Mucosa of descending colon (tissue), 3 donors: ENCODE results near the gene THRAP3. TPM values are rescaled to one million over a fixed set of nuclear protein-coding genes. Genes with fewer than 3 reads are reported as not detected.

Experiments used
- ATAC-seq: fragments of 200-7000 bp; cut with Tn5 transposase; one replicate; pipeline ENCODE4 v1.9.1; 2020; ENCODE audit warnings: mild to moderate bottlenecking, moderate library complexity
- DNase-seq, 3 donors: peaks; one replicate each; pipeline ENCODE4 v3.0.0-alpha.2; 2020
- H3K36me3 ChIP-seq: fragments of 200-600 bp; one replicate; pipeline ENCODE4 v1.8.0; 2021; ENCODE audit warnings: low read depth, mild to moderate bottlenecking
- H3K4me1 ChIP-seq: fragments of 200-600 bp; one replicate; pipeline ENCODE4 v1.8.0; 2021; ENCODE audit warnings: low read depth, mild to moderate bottlenecking
- H3K4me3 ChIP-seq: fragments of 200-600 bp; one replicate; pipeline ENCODE4 v1.8.0; 2021; ENCODE audit warnings: mild to moderate bottlenecking
- H3K9me3 ChIP-seq: fragments of 200-600 bp; one replicate; pipeline ENCODE4 v1.8.0; 2021; ENCODE audit warnings: mild to moderate bottlenecking
- CTCF ChIP-seq: fragments of 200-600 bp; IDR thresholded peaks from one replicate; pipeline ENCODE4 v1.8.0; 2022; ENCODE audit warnings: antibody characterized with exemption, mild to moderate bottlenecking
- intact Hi-C, 2 donors: fragments of 100-400 bp; cut with DNase I in 1 of 2; cut with micrococcal nuclease in 1 of 2; formaldehyde crosslinking; loops; one replicate each; pipeline versions ENCODE4 v1.11.0 to v1.11.1; 2022; cut with DNase I, micrococcal nuclease
- total RNA-seq, 3 donors: library from RNA; stranded (reverse); fragmentation: NEBNext Ultra II Directional in 2 of 3; extraction: Animal tissue kit (Norgen Biotek cat#: 25700) in 2 of 3; gene quantifications; one replicate each; pipeline versions ENCODE4 v1.2.1 to v1.2.4, GENCODE V29; 2021 to 2023
- donor health status: DM: no; HTN: no; CAD: no; lungs with moderate emphysema.
- donor health status: DM: no; HTN: no; CAD: no.
- donor health status: DM: no; HTN: yes; CAD: no.

Gene THRAP3
- total RNA-seq, 3 donors from 2014 or later: 83.0 to 103 (median 85.1) TPM

- Histone ChIP-seq H3K4me1 (no peaks in the 10 kb centered on the region), H3K4me3 (no peak overlapping the region), H3K36me3 (no peaks in the 10 kb centered on the region), H3K9me3 (no peaks in the 10 kb centered on the region)
- intact Hi-C loops: no loop called here
- no peak for ATAC-seq
- no peak for TF ChIP-seq CTCF
- no peak for DNase-seq
Observed at GRCh38 chr1:36232212-36233095, 8.2 kb downstream of the THRAP3 start.

DNA sequence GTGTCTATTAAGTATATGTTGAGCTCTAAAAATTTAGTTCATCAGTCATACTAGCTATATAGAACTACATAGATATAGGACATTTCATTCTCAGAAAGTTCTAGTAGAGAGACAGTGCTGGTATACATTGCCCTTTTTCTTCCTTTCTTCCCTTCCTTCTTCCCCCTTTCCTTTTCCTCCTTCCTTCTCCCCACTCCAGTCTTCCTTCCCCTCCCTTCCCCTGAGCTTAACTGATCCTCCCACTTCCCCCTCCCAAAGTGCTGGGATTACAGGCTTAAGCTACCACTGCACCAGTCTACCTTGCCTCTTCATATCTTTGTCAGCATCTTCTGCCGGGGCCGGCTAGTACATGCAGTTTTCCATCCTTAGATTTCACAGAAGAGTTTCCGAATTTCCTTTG lies 12.1 kb downstream of the THRAP3 start:
- H3K36me3 ChIP-seq: no peaks in the 10 kb centered on the region
- H3K4me3 ChIP-seq: no peak overlapping the region
- H3K9me3 ChIP-seq: no peaks in the 10 kb centered on the region
- peaks cover 3% of the 10 kb centered on the region for H3K4me1 ChIP-seq
- ATAC-seq (no peak), DNase-seq (no peak)
- no peak for TF ChIP-seq CTCF
- intact Hi-C loops: no loop called here

DNA sequence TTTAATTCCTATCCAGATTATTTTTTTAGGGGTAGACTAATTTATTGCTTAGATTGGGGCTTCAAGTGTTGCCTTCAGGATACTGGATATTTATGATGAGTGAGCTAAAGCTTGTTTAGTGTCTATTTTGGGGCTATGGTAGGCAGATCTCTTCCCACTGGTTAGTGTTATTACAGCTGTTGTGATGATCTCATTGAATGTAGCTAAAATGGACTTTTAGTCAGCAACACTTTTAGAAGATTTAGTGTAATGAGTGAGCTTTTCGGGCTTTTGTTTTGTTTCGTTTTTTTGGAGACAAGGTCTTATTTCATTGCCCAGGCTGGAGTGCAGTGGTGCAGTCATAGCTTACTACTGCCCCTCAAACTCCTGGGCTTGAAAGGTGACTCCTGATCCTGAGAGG lies 14.2 kb downstream of the THRAP3 start:
- no peak for TF ChIP-seq CTCF
- Histone ChIP-seq H3K4me3 (no peak overlapping the region), H3K9me3 (no peaks in the 10 kb centered on the region), H3K36me3 (no peaks in the 10 kb centered on the region), H3K4me1 (peaks cover 6% of the 10 kb centered on the region)
- ATAC-seq (no peak), DNase-seq (no peak)
- intact Hi-C loops: no loop called here

- TF ChIP-seq CTCF: no peak
- Histone ChIP-seq H3K36me3 (no peaks in the 10 kb centered on the region), H3K4me3 (no peak overlapping the region), H3K4me1 (peaks cover 6% of the 10 kb centered on the region), H3K9me3 (no peaks in the 10 kb centered on the region)
- intact Hi-C loops: no loop called here
- DNase-seq (no peak), ATAC-seq (peak; percentile 47)
Observed at GRCh38 chr1:36239941-36240637, 15.8 kb downstream of the THRAP3 start.

- Histone ChIP-seq H3K36me3 (no peaks in the 10 kb centered on the region), H3K4me3 (no peak overlapping the region), H3K9me3 (no peaks in the 10 kb centered on the region), H3K4me1 (peaks cover 13% of the 10 kb centered on the region)
- intact Hi-C loops: no loop called here
- ATAC-seq (no peak), DNase-seq (no peak)
- no peak for TF ChIP-seq CTCF
Observed at GRCh38 chr1:36247538-36247937, 23.3 kb downstream of the THRAP3 start.
